Measurements from ENCODE around the gene BST2.
A peak's percentile ranks its signal among the peaks of the same experiment; 100 is the strongest.

BST2 gene

DNA sequence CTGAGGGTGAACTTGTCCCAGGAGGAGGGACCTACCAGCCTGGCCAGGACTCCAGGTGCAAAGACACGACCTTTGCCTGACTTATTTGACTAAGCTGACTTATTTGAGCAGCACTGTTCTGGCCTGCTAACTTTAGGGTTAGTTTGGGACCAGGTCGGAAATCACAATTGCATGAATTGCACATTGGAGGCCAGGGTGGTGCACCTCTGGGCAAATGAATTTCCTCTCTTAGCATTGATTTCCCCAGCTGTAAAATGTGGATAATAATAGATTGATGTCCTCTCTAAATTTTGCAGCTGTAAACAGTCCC is 1.4 kb upstream of the BST2 start:
- Histone ChIP-seq H3K27ac (peak overlapping the region; percentile 87), H3K4me2 (peak overlapping the region; percentile 81), H4K20me1 (ENCODE audit: insufficient read depth) (0 out of 2 replicates have a peak, but pooled peaks cover 7% of the 10 kb centered on the region), H3K9ac (peak overlapping the region; percentile 51; the same call in 1 of the 2 replicates), H2AFZ (ENCODE audit: low read depth) (no peak overlapping the region), H3K79me2 (ENCODE audit: insufficient read depth, low read depth) (peaks cover 32% of the 10 kb centered on the region), H3K27me3 (ENCODE audit: insufficient read depth, low read depth) (no peaks in the 10 kb centered on the region), H3K4me1 (ENCODE audit: low read depth, poor library complexity, severe bottlenecking) (peaks cover 58% of the 10 kb centered on the region), H3K36me3 (ENCODE audit: insufficient read depth) (no peaks in the 10 kb centered on the region), H3K4me3 (IDR thresholded peaks at IDR 0.05; ENCODE audit: insufficient read depth, low read depth, low read length) (no peak overlapping the region)
- no peak for TF ChIP-seq CTCF (conservative IDR thresholded peaks at IDR 0.05; ENCODE audit: low read depth, low read length)

DNA sequence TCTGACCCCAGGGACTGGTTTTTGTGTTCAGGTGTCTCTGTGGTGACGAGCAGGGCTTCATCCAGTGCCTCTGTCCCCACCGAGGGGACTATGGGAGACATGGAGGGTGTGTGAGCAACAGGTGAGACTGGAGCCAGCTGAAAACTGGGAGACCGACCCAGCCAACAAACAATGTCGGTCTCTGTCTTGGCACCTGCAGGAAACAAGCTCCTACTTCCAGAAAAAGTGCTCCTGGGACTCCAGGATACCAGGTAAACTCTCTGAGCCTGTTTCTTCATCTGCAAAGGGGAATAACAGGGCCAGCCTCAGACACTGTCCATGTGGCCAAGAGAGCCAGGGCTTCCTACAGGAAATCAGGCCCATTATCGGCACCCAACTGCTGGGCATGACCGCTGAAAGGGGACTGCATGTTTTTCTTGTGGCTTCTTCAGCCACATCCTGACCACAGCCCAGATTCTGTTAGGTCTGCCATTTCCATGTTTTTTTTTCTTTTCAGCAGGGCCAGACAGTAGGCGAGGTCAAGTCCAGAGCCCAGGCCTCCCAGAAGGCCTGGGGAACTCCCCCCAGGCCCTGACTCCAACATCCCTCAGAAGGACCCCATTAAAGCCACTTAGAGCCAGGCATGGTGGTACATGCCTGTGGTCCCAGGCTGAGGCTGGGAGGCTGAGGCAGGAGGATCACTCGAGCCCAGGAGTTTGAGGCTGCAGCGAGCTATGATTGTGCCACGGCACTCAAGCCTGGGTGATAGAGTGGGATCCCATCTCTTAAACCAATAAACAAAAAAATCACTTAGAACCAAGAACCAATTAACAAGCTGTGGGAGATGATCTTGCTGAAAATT is 836 bp upstream of the BST2 start:
- Histone ChIP-seq H3K27ac (peak overlapping the region; percentile 87), H3K27me3 (ENCODE audit: insufficient read depth, low read depth) (no peaks in the 10 kb centered on the region), H3K4me1 (ENCODE audit: low read depth, poor library complexity, severe bottlenecking) (peaks cover 53% of the 10 kb centered on the region), H3K4me2 (peak overlapping the region; percentile 81), H4K20me1 (ENCODE audit: insufficient read depth) (0 out of 2 replicates have a peak, but pooled peaks cover 7% of the 10 kb centered on the region), H3K36me3 (ENCODE audit: insufficient read depth) (no peaks in the 10 kb centered on the region), H2AFZ (ENCODE audit: low read depth) (peak overlapping the region; percentile 20; the same call in 1 of the 2 replicates), H3K79me2 (ENCODE audit: insufficient read depth, low read depth) (peaks cover 32% of the 10 kb centered on the region), H3K9ac (peak overlapping the region; percentile 51), H3K4me3 (IDR thresholded peaks at IDR 0.05; ENCODE audit: insufficient read depth, low read depth, low read length) (no peak overlapping the region)
- no peak for TF ChIP-seq CTCF (conservative IDR thresholded peaks at IDR 0.05; ENCODE audit: low read depth, low read length)

GRCh38 chr19:17404621-17405249 is 695 bp downstream of the BST2 start:
- Histone ChIP-seq H3K27me3 (ENCODE audit: insufficient read depth, low read depth) (no peaks in the 10 kb centered on the region), H3K9ac (peak overlapping the region; percentile 51; the same call in 1 of the 2 replicates), H3K4me3 (IDR thresholded peaks at IDR 0.05; ENCODE audit: insufficient read depth, low read depth, low read length) (peak overlapping the region; percentile 44), H3K36me3 (ENCODE audit: insufficient read depth) (no peaks in the 10 kb centered on the region), H3K4me2 (peak overlapping the region; percentile 81), H3K27ac (peak overlapping the region; percentile 87), H3K4me1 (ENCODE audit: low read depth, poor library complexity, severe bottlenecking) (peaks cover 48% of the 10 kb centered on the region), H4K20me1 (ENCODE audit: insufficient read depth) (0 out of 2 replicates have a peak, but pooled peaks cover 7% of the 10 kb centered on the region), H3K79me2 (ENCODE audit: insufficient read depth, low read depth) (peaks cover 32% of the 10 kb centered on the region), H2AFZ (ENCODE audit: low read depth) (no peak overlapping the region)
- no peak for TF ChIP-seq CTCF (conservative IDR thresholded peaks at IDR 0.05; ENCODE audit: low read depth, low read length)

- Histone ChIP-seq H4K20me1 (ENCODE audit: insufficient read depth) (0 out of 2 replicates have a peak, but pooled peaks cover 7% of the 10 kb centered on the region), H3K4me2 (peak overlapping the region; percentile 81), H3K79me2 (ENCODE audit: insufficient read depth, low read depth) (peaks cover 32% of the 10 kb centered on the region), H2AFZ (ENCODE audit: low read depth) (no peak overlapping the region), H3K4me1 (ENCODE audit: low read depth, poor library complexity, severe bottlenecking) (peaks cover 41% of the 10 kb centered on the region), H3K27ac (peak overlapping the region; percentile 87), H3K4me3 (IDR thresholded peaks at IDR 0.05; ENCODE audit: insufficient read depth, low read depth, low read length) (no peak overlapping the region), H3K36me3 (ENCODE audit: insufficient read depth) (no peaks in the 10 kb centered on the region), H3K9ac (peak overlapping the region; percentile 51; the same call in 1 of the 2 replicates), H3K27me3 (ENCODE audit: insufficient read depth, low read depth) (no peaks in the 10 kb centered on the region)
- no peak for TF ChIP-seq CTCF (conservative IDR thresholded peaks at IDR 0.05; ENCODE audit: low read depth, low read length)
These were observed 1.4 kb downstream of the BST2 start for GRCh38 chr19:17404015-17404414.

Data from KMS-11 (cell line).